ENCODE measurements around the gene SBF1.
A peak's percentile ranks its signal among the peaks of the same experiment; 100 is the strongest.
"Not testable (repeated sequence)": the region's sequence is repeated elsewhere in the genome, so short reads cannot be mapped to it uniquely, and the experiment has no call there.

SBF1 gene

GRCh38 chr22:50445880-50446707 is 28.7 kb downstream of the SBF1 start:
- DNase-seq (ENCODE audit: low read depth in 2 of 2): no peak

GRCh38 chr22:50445071-50445879 is 29.6 kb downstream of the SBF1 start:
- peak in 1 of 2 donors; percentile 28 for DNase-seq (ENCODE audit: low read depth in 2 of 2)

GRCh38 chr22:50444663-50445062 is 30.2 kb downstream of the SBF1 start:
- DNase-seq (ENCODE audit: low read depth in 2 of 2): no peak

GRCh38 chr22:50443801-50444625 is 30.8 kb downstream of the SBF1 start:
- no peak for DNase-seq (ENCODE audit: low read depth in 2 of 2)

GRCh38 chr22:50443197-50443596 is 31.6 kb downstream of the SBF1 start:
- no peak for DNase-seq (ENCODE audit: low read depth in 2 of 2)

GRCh38 chr22:50441428-50441993 is 33.3 kb downstream of the SBF1 start:
- no peak for DNase-seq (ENCODE audit: low read depth in 2 of 2)

GRCh38 chr22:50440544-50441249 is 34.1 kb downstream of the SBF1 start:
- DNase-seq (ENCODE audit: low read depth in 2 of 2): no peak

- DNase-seq (ENCODE audit: low read depth in 2 of 2): no peak
These were observed 34.9 kb downstream of the SBF1 start for GRCh38 chr22:50439871-50440331.

- DNase-seq (ENCODE audit: low read depth in 2 of 2): no peak
These were observed 35.4 kb downstream of the SBF1 start for GRCh38 chr22:50439314-50439870.

GRCh38 chr22:50438305-50439275 is 36.2 kb downstream of the SBF1 start:
- no peak for DNase-seq (ENCODE audit: low read depth in 2 of 2)

- DNase-seq (ENCODE audit: low read depth in 2 of 2): no peak
These were observed 37.1 kb downstream of the SBF1 start for GRCh38 chr22:50437511-50438304.

GRCh38 chr22:50436841-50437341 is 37.9 kb downstream of the SBF1 start:
- no peak for DNase-seq (ENCODE audit: low read depth in 2 of 2)

- DNase-seq (ENCODE audit: low read depth in 2 of 2): no peak
These were observed 38.6 kb downstream of the SBF1 start for GRCh38 chr22:50436015-50436830.

GRCh38 chr22:50435291-50436014 is 39.4 kb downstream of the SBF1 start:
- DNase-seq (ENCODE audit: low read depth in 2 of 2): no peak

GRCh38 chr22:50434849-50435248 is 40.0 kb downstream of the SBF1 start:
- no peak for DNase-seq (ENCODE audit: low read depth in 2 of 2)

GRCh38 chr22:50432877-50433510 is 41.8 kb downstream of the SBF1 start:
- DNase-seq (ENCODE audit: low read depth in 2 of 2): not testable (repeated sequence)
